Esophagus squamous epithelium (tissue), 4 donors: ENCODE data around the gene MRAS.

ENCODE experiments used
- CTCF ChIP-seq, 6 experiments: fragments of 450-650 bp in 4 of 6; fragments of 200-600 bp in 2 of 6; sonication (generic) in 2 of 6; IDR thresholded peaks; one replicate each; pipeline ENCODE4 v1.5.1; 2016 to 2019; ENCODE audit warnings: antibody characterized with exemption in 6 of 6, mild to moderate bottlenecking in 4 of 6, moderate library complexity in 4 of 6
- POLR2A ChIP-seq, 4 donors: fragments of 450-650 bp; IDR thresholded peaks; one replicate each; pipeline ENCODE4 v1.6.1; 2017; ENCODE audit warnings: antibody characterized with exemption in 4 of 4, mild to moderate bottlenecking in 4 of 4, moderate library complexity in 3 of 4

- TF ChIP-seq CTCF (IDR thresholded peaks at IDR 0.05) (no peak), POLR2A (IDR thresholded peaks at IDR 0.05) (no peak)
Measured at GRCh38 chr3:138383715-138384465, 35.5 kb downstream of the MRAS start.
